Upper lobe of left lung (tissue), 6 donors: ENCODE data around the gene ZNF638. TPM values are rescaled to one million over a fixed set of nuclear protein-coding genes. Genes with fewer than 3 reads are reported as not detected.

Experiments used
- ATAC-seq, 2 donors: fragments of 200-7000 bp; cut with Tn5 transposase; one replicate each; pipeline ENCODE4 v1.9.1; 2022; ENCODE audit warnings: mild to moderate bottlenecking in 2 of 2, moderate library complexity in 2 of 2; ENCODE audit not compliant: low FRiP score in 2 of 2
- DNase-seq, 2 donors: peaks; one replicate each; pipeline ENCODE4 v3.0.0-alpha.2; 2019 to 2020
- H3K27ac ChIP-seq, 4 donors: fragments of 200-600 bp; sonication (generic); one replicate each; pipeline ENCODE4 v1.5.1; 2016 to 2019
- H3K27me3 ChIP-seq, 4 donors: fragments of 200-600 bp; sonication (generic); one replicate each; pipeline ENCODE4 v1.5.1; 2017 to 2019
- H3K36me3 ChIP-seq, 4 donors: fragments of 200-600 bp; sonication (generic); one replicate each; pipeline ENCODE4 v1.5.1; 2016 to 2019
- H3K4me1 ChIP-seq, 4 donors: fragments of 200-600 bp; sonication (generic); one replicate each; pipeline ENCODE4 v1.5.1; 2018 to 2019
- H3K4me3 ChIP-seq, 4 donors: fragments of 200-600 bp; sonication (generic); one replicate each; pipeline ENCODE4 v1.5.1; 2017 to 2019; ENCODE audit warnings: mild to moderate bottlenecking in 2 of 4, moderate library complexity in 1 of 4
- H3K9me3 ChIP-seq, 4 donors: fragments of 200-600 bp; sonication (generic); one replicate each; pipeline ENCODE4 v1.5.1; 2018 to 2019
- EP300 ChIP-seq, 4 donors: sonication (generic); formaldehyde crosslinking; IDR thresholded peaks; one replicate each; pipeline ENCODE4 v1.5.1; 2017; ENCODE audit warnings: antibody characterized with exemption in 4 of 4, control low read depth in 2 of 4
- POLR2A ChIP-seq, 4 donors: fragments of 450-650 bp; IDR thresholded peaks; one replicate each; pipeline ENCODE4 v1.5.1; 2016 to 2017; ENCODE audit warnings: antibody characterized with exemption in 4 of 4, mild to moderate bottlenecking in 2 of 4
- POLR2AphosphoS5 ChIP-seq, 2 donors: sonication (generic); formaldehyde crosslinking; IDR thresholded peaks; one replicate each; pipeline ENCODE4 v1.5.1; 2017; ENCODE audit warnings: antibody characterized with exemption in 2 of 2
- WGBS, 2 donors: methylation state at CpG; one replicate each; pipeline ENCODE4 v1.1.5; 2017 to 2018; 5-methylcytosine and 5-hydroxymethylcytosine counted together
- total RNA-seq, 6 donors: library from RNA; depleted of rRNA in 4 of 6; stranded (reverse); fragments of >200 nt in 4 of 6; gene quantifications; one replicate each; pipeline versions ENCODE4 v1.1.0 to v1.2.1, GENCODE V29; 2016 to 2021
- TF ChIP-seq, protein P1 (sequence below), 6 experiments: fragments of 450-650 bp in 4 of 6; fragments of 200-600 bp in 2 of 6; sonication (generic) in 2 of 6; IDR thresholded peaks; one replicate each; pipeline ENCODE4 v1.5.1; 2016 to 2019; ENCODE audit warnings: antibody characterized with exemption in 6 of 6
- donor health status: DM: no; HTN: no; CAD: no; lungs with moderate emphysema.
- donor health status: DM: no; HTN: yes; CAD: no; lungs with severe emphysema.

Gene ZNF638
- total RNA-seq, 6 donors from 2014 or later, result 87.5 to 405 (median 115) TPM

DNA sequence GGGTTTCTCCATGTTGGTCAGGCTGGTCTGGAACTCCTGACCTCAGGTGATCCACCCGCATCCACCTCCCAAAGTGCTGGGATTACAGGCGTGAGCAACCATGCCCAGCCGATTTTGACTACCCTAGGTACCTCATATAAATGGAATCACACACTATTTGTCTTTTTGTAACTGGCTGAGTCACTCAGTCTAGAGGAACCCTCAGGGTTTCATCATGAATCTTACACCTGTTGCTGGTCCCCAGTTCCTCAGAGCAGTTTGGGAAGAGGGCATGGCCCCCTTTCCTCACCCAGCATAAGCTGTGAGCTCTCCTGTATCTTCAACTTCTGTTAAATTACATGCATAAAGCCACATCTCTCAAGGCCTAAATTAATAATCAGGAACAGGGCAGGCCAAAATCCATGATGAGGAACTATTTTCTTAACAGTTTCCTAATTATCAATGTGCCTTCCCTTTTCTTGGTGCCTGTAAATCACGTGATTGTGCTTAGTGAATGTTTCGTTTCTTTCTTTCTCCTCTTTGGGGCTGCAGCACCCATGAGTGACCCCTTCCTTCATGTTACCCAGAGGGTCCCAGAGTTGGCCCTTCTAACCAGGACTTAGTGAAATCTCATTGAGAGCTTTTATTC lies 142.6 kb downstream of the ZNF638 start:
- Histone ChIP-seq H3K36me3 (no peaks in the 10 kb centered on the region), H3K9me3 (no peaks in the 10 kb centered on the region), H3K27me3 (no peaks in the 10 kb centered on the region), H3K4me3 (no peak overlapping the region), H3K4me1 (peaks cover 18 to 40% (median 24%) of the 10 kb centered on the region in 4 donors), H3K27ac (peak overlapping the region; percentile 57 to 81 (median 71))
- ATAC-seq (peak; percentile 38 to 39), DNase-seq (no peak)
- TF ChIP-seq EP300 (IDR thresholded peaks at IDR 0.05) (no peak), POLR2AphosphoS5 (IDR thresholded peaks at IDR 0.05) (no peak), POLR2A (IDR thresholded peaks at IDR 0.05) (no peak)
- TF ChIP-seq, protein P1, sequence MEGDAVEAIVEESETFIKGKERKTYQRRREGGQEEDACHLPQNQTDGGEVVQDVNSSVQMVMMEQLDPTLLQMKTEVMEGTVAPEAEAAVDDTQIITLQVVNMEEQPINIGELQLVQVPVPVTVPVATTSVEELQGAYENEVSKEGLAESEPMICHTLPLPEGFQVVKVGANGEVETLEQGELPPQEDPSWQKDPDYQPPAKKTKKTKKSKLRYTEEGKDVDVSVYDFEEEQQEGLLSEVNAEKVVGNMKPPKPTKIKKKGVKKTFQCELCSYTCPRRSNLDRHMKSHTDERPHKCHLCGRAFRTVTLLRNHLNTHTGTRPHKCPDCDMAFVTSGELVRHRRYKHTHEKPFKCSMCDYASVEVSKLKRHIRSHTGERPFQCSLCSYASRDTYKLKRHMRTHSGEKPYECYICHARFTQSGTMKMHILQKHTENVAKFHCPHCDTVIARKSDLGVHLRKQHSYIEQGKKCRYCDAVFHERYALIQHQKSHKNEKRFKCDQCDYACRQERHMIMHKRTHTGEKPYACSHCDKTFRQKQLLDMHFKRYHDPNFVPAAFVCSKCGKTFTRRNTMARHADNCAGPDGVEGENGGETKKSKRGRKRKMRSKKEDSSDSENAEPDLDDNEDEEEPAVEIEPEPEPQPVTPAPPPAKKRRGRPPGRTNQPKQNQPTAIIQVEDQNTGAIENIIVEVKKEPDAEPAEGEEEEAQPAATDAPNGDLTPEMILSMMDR (IDR thresholded peaks at IDR 0.05), result no peak
- WGBS, 2 donors, result 59 to 73% methylated on average over 5 of the region's 5 CpGs

GRCh38 chr2:71474744-71475397 lies 143.3 kb downstream of the ZNF638 start:
- peaks cover 18 to 36% (median 21%) of the 10 kb centered on the region in 4 donors for H3K4me1 ChIP-seq
- peak; percentile 26 to 42 for ATAC-seq
- WGBS, 2 donors, result 59 to 66% methylated on average over 10 of the region's 10 CpGs

DNA sequence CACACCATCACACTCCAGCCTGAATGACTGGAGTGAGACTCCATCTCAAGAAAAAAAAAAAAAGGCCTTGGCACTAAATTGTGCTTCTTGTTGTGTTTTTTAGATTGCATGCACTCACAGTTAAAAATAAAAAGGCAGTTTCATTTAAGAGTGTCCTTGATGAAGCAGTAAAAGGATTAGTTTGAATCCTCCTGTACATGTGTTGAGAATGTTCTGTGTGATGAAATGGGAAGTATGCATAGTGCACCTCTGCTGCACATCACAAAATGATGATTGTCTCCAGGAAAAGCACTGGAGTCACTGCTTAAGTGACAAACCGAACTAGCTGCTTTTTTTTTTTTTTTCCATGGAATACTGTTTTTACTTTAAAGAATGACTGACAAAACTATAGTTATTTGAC lies 144.9 kb downstream of the ZNF638 start:
- WGBS, 2 donors, result 49 to 52% methylated on average over 1 of the region's 1 CpG
- Histone ChIP-seq H3K27ac (peak overlapping the region in 2 of 4 donors; percentile 80 to 81), H3K4me1 (peaks cover 17 to 33% (median 19%) of the 10 kb centered on the region in 4 donors), H3K36me3 (no peaks in the 10 kb centered on the region), H3K4me3 (no peak overlapping the region), H3K27me3 (no peaks in the 10 kb centered on the region), H3K9me3 (no peaks in the 10 kb centered on the region)
- DNase-seq (no peak), ATAC-seq (no peak)
- TF ChIP-seq POLR2AphosphoS5 (IDR thresholded peaks at IDR 0.05) (no peak), POLR2A (IDR thresholded peaks at IDR 0.05) (no peak), EP300 (IDR thresholded peaks at IDR 0.05) (no peak)
- TF ChIP-seq, protein P1 (IDR thresholded peaks at IDR 0.05), result no peak

More at GRCh38 chr2:71474744-71475397, 143.3 kb downstream of the ZNF638 start:
- TF ChIP-seq, protein P1 (IDR thresholded peaks at IDR 0.05), result no peak
- H3K9me3 ChIP-seq, result no peaks in the 10 kb centered on the region
- H3K4me3 ChIP-seq, result no peak overlapping the region
- DNase-seq, result no peak
- no peaks in the 10 kb centered on the region for H3K27me3 ChIP-seq
- H3K36me3 ChIP-seq, result no peaks in the 10 kb centered on the region
- peak overlapping the region; percentile 57 to 81 (median 71) for H3K27ac ChIP-seq

GRCh38 chr2:71477231-71477691 lies 145.7 kb downstream of the ZNF638 start:
- no peaks in the 10 kb centered on the region for H3K27me3 ChIP-seq
- TF ChIP-seq POLR2AphosphoS5 (IDR thresholded peaks at IDR 0.05) (no peak), POLR2A (IDR thresholded peaks at IDR 0.05) (no peak), EP300 (IDR thresholded peaks at IDR 0.05) (no peak)
- TF ChIP-seq, protein P1 (IDR thresholded peaks at IDR 0.05), result no peak
- H3K27ac ChIP-seq, result peak overlapping the region in 2 of 4 donors; percentile 80 to 81
- H3K4me3 ChIP-seq, result no peak overlapping the region
- H3K36me3 ChIP-seq, result peaks cover 0 to 8% (median 2%) of the 10 kb centered on the region in 4 donors
- H3K4me1 ChIP-seq, result peaks cover 14 to 33% (median 19%) of the 10 kb centered on the region in 4 donors
- ATAC-seq, result no peak
- DNase-seq, result no peak
- WGBS, 2 donors, result 62 to 78% methylated on average over 6 of the region's 6 CpGs
- no peaks in the 10 kb centered on the region for H3K9me3 ChIP-seq
